ENCODE results near the gene PNP. TPM values are rescaled to one million over a fixed set of nuclear protein-coding genes. Genes with fewer than 3 reads are reported as not detected.
"Not testable (repeated sequence)": the region's sequence is repeated elsewhere in the genome, so short reads cannot be mapped to it uniquely, and the experiment has no call there.

Gene PNP
- total RNA-seq, 2 donors from 2014 or later, result 79.8 to 127 TPM

- DNase-seq, result no peak
- H3K9me3 ChIP-seq (ENCODE audit: control insufficient read depth, low read length, poor library complexity, severe bottlenecking), result no peaks in the 10 kb centered on the region
- no peak for ATAC-seq
- H3K27me3 Mint-ChIP-seq, result no peaks in the 10 kb centered on the region
- H3K36me3 Mint-ChIP-seq (ENCODE audit: low read depth), result peaks cover 4% of the 10 kb centered on the region
- H3K4me1 Mint-ChIP-seq, result peaks cover 21% of the 10 kb centered on the region
- peak overlapping the region; percentile 64 for H3K4me3 Mint-ChIP-seq
- no peak overlapping the region for H3K27ac Mint-ChIP-seq
Measured at GRCh38 chr14:20438664-20439063, 30.5 kb upstream of the PNP start.

- H3K4me3 Mint-ChIP-seq, result peak overlapping the region; percentile 22
- H3K36me3 Mint-ChIP-seq (ENCODE audit: low read depth), result peaks cover 4% of the 10 kb centered on the region
- H3K27me3 Mint-ChIP-seq, result no peaks in the 10 kb centered on the region
- no peak for DNase-seq
- no peak for ATAC-seq
- H3K27ac Mint-ChIP-seq, result peak overlapping the region; percentile 68
- H3K9me3 ChIP-seq (ENCODE audit: control insufficient read depth, low read length, poor library complexity, severe bottlenecking), result no peaks in the 10 kb centered on the region
- H3K4me1 Mint-ChIP-seq, result peaks cover 21% of the 10 kb centered on the region
Measured at GRCh38 chr14:20440465-20440864, 28.7 kb upstream of the PNP start.

GRCh38 chr14:20440882-20441281, 28.3 kb upstream of the PNP start:
- peaks cover 4% of the 10 kb centered on the region for H3K36me3 Mint-ChIP-seq (ENCODE audit: low read depth)
- H3K4me3 Mint-ChIP-seq, result peak overlapping the region; percentile 22
- DNase-seq (no peak), ATAC-seq (peak; percentile 99)
- H3K27ac Mint-ChIP-seq, result peak overlapping the region; percentile 68
- no peaks in the 10 kb centered on the region for H3K9me3 ChIP-seq (ENCODE audit: control insufficient read depth, low read length, poor library complexity, severe bottlenecking)
- H3K27me3 Mint-ChIP-seq, result no peaks in the 10 kb centered on the region
- peaks cover 21% of the 10 kb centered on the region for H3K4me1 Mint-ChIP-seq

- ATAC-seq (no peak), DNase-seq (no peak)
- H3K27ac Mint-ChIP-seq, result peak overlapping the region; percentile 68
- no peaks in the 10 kb centered on the region for H3K27me3 Mint-ChIP-seq
- peaks cover 4% of the 10 kb centered on the region for H3K36me3 Mint-ChIP-seq (ENCODE audit: low read depth)
- peaks cover 21% of the 10 kb centered on the region for H3K4me1 Mint-ChIP-seq
- H3K4me3 Mint-ChIP-seq, result peak overlapping the region; percentile 22
- no peaks in the 10 kb centered on the region for H3K9me3 ChIP-seq (ENCODE audit: control insufficient read depth, low read length, poor library complexity, severe bottlenecking)
Measured at GRCh38 chr14:20441461-20441860, 27.7 kb upstream of the PNP start.

GRCh38 chr14:20443650-20444049, 25.6 kb upstream of the PNP start:
- Mint-ChIP-seq H3K36me3 (ENCODE audit: low read depth) (peaks cover 14% of the 10 kb centered on the region), H3K4me1 (peaks cover 24% of the 10 kb centered on the region)
- H3K27me3 Mint-ChIP-seq; H3K9me3 ChIP-seq (ENCODE audit: control insufficient read depth, low read length, poor library complexity, severe bottlenecking); DNase-seq; H3K4me3 Mint-ChIP-seq; ATAC-seq; H3K27ac Mint-ChIP-seq: not testable (repeated sequence)

GRCh38 chr14:20446889-20447288, 22.3 kb upstream of the PNP start:
- Mint-ChIP-seq H3K27me3 (no peaks in the 10 kb centered on the region), H3K4me3 (no peak overlapping the region), H3K36me3 (ENCODE audit: low read depth) (peaks cover 20% of the 10 kb centered on the region), H3K27ac (no peak overlapping the region), H3K4me1 (peaks cover 7% of the 10 kb centered on the region)
- no peaks in the 10 kb centered on the region for H3K9me3 ChIP-seq (ENCODE audit: control insufficient read depth, low read length, poor library complexity, severe bottlenecking)
- DNase-seq, result no peak
- no peak for ATAC-seq

- peak overlapping the region; percentile 80 for H3K27ac Mint-ChIP-seq
- not testable (repeated sequence) for H3K4me3 Mint-ChIP-seq
Measured at GRCh38 chr14:20452831-20453230, 16.4 kb upstream of the PNP start.

GRCh38 chr14:20454516-20455354, 14.5 kb upstream of the PNP start, which contains the start of the genes APEX1 and OSGEP:
Gene APEX1, plus strand, starts transcription at chr14:20455226. Its CDS starts 420 bp downstream, at chr14:20455646.
Gene OSGEP, minus strand, starts transcription at chr14:20454812. Its CDS starts 129 bp downstream, at chr14:20454683.
- Mint-ChIP-seq H3K4me3 (no peak within 1 kb of the TSS), H3K27ac (no peak within 1 kb of the TSS), H3K27me3 (no peaks in the 10 kb centered on the region), H3K36me3 (ENCODE audit: low read depth) (peaks cover 10% of the 10 kb centered on the region), H3K4me1 (peaks cover 10% of the 10 kb centered on the region)
- no peaks in the 10 kb centered on the region for H3K9me3 ChIP-seq (ENCODE audit: control insufficient read depth, low read length, poor library complexity, severe bottlenecking)
- ATAC-seq, result peak; percentile 83
- peak; percentile 88 to 94 (median 93) for DNase-seq

More at GRCh38 chr14:20452831-20453230, 16.4 kb upstream of the PNP start:
- H3K9me3 ChIP-seq (ENCODE audit: control insufficient read depth, low read length, poor library complexity, severe bottlenecking); H3K4me1 Mint-ChIP-seq; ATAC-seq; DNase-seq; H3K27me3 Mint-ChIP-seq: not testable (repeated sequence)
- peaks cover 17% of the 10 kb centered on the region for H3K36me3 Mint-ChIP-seq (ENCODE audit: low read depth)

- no peaks in the 10 kb centered on the region for H3K9me3 ChIP-seq (ENCODE audit: control insufficient read depth, low read length, poor library complexity, severe bottlenecking)
- DNase-seq (peak; percentile 11 to 67 (median 54)), ATAC-seq (peak; percentile 74)
- peaks cover 11% of the 10 kb centered on the region for H3K36me3 Mint-ChIP-seq (ENCODE audit: low read depth)
- peaks cover 19% of the 10 kb centered on the region for H3K4me1 Mint-ChIP-seq
- H3K27ac Mint-ChIP-seq, result no peak overlapping the region
- H3K4me3 Mint-ChIP-seq, result no peak overlapping the region
- no peaks in the 10 kb centered on the region for H3K27me3 Mint-ChIP-seq
Measured at GRCh38 chr14:20455355-20456300, 13.6 kb upstream of the PNP start.

GRCh38 chr14:20456971-20457370, 12.2 kb upstream of the PNP start:
- H3K9me3 ChIP-seq (ENCODE audit: control insufficient read depth, low read length, poor library complexity, severe bottlenecking), result no peaks in the 10 kb centered on the region
- Mint-ChIP-seq H3K27me3 (no peaks in the 10 kb centered on the region), H3K4me3 (no peak overlapping the region), H3K4me1 (peaks cover 26% of the 10 kb centered on the region), H3K27ac (no peak overlapping the region), H3K36me3 (ENCODE audit: low read depth) (peaks cover 9% of the 10 kb centered on the region)
- ATAC-seq (no peak), DNase-seq (no peak)

- peaks cover 9% of the 10 kb centered on the region for H3K36me3 Mint-ChIP-seq (ENCODE audit: low read depth)
- DNase-seq, result no peak
- no peaks in the 10 kb centered on the region for H3K27me3 Mint-ChIP-seq
- no peak overlapping the region for H3K4me3 Mint-ChIP-seq
- H3K9me3 ChIP-seq (ENCODE audit: control insufficient read depth, low read length, poor library complexity, severe bottlenecking), result no peaks in the 10 kb centered on the region
- ATAC-seq, result no peak
- peaks cover 29% of the 10 kb centered on the region for H3K4me1 Mint-ChIP-seq
- H3K27ac Mint-ChIP-seq, result no peak overlapping the region
Measured at GRCh38 chr14:20458031-20458789, 11.0 kb upstream of the PNP start.

- H3K27me3 Mint-ChIP-seq, result no peaks in the 10 kb centered on the region
- H3K4me3 Mint-ChIP-seq, result peak overlapping the region; percentile 96
- H3K36me3 Mint-ChIP-seq (ENCODE audit: low read depth), result peaks cover 9% of the 10 kb centered on the region
- no peaks in the 10 kb centered on the region for H3K9me3 ChIP-seq (ENCODE audit: control insufficient read depth, low read length, poor library complexity, severe bottlenecking)
- DNase-seq, result peak; percentile 44 to 71 (median 62)
- ATAC-seq, result peak; percentile 11
- peak overlapping the region; percentile 82 for H3K27ac Mint-ChIP-seq
- H3K4me1 Mint-ChIP-seq, result peaks cover 31% of the 10 kb centered on the region
Measured at GRCh38 chr14:20460458-20461224, 8.6 kb upstream of the PNP start.

All from T-helper 17 cell (primary cell).